B cell (primary cell): ENCODE data around the gene COMT.

Experiments
- EZH2 ChIP-seq: IDR thresholded peaks from 2 replicates; pipeline ENCODE4 v1.6.1; 2012; ENCODE audit warnings: borderline replicate concordance, low read depth, mild to moderate bottlenecking, moderate library complexity, low read length; ENCODE audit not compliant: insufficient read depth, poor library complexity, severe bottlenecking
- TF ChIP-seq, protein P1 (sequence below): fragments of 200-600 bp; IDR thresholded peaks from one replicate; pipeline ENCODE4 v1.8.0; 2022; ENCODE audit warnings: antibody characterized with exemption, mild to moderate bottlenecking

DNA sequence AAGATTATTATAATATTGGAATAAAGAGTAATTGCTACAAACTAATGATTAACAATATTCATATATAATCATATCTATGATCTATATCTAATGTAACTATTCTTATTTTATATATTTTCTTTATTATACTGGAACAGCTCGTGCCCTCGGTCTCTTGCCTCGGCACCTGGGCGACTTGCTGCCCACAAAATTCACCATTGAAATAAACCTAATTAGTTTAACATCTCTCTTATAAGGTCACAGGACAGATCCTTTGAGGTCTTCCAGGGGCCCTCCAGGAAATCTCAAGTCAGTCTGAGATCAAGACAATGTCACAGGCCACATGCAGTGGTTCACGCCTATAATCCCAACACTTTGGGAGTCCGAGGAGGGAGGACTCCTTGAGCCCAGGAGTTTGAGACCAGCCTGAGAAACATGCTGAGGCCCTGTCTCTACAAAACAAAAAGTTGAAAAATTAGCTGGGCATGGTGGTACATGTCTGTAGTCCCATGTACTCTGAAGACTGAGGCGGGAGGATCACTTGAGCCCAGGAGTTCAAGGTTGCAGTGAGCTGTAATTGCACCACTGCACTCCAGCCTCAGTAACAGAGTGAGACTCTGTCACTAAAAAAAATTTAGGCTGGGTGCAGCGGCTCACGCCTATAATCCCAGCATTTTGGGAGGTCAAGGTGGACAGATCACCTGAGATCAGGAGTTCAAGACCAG is 6.6 kb downstream of the COMT start:
- TF ChIP-seq, protein P1, sequence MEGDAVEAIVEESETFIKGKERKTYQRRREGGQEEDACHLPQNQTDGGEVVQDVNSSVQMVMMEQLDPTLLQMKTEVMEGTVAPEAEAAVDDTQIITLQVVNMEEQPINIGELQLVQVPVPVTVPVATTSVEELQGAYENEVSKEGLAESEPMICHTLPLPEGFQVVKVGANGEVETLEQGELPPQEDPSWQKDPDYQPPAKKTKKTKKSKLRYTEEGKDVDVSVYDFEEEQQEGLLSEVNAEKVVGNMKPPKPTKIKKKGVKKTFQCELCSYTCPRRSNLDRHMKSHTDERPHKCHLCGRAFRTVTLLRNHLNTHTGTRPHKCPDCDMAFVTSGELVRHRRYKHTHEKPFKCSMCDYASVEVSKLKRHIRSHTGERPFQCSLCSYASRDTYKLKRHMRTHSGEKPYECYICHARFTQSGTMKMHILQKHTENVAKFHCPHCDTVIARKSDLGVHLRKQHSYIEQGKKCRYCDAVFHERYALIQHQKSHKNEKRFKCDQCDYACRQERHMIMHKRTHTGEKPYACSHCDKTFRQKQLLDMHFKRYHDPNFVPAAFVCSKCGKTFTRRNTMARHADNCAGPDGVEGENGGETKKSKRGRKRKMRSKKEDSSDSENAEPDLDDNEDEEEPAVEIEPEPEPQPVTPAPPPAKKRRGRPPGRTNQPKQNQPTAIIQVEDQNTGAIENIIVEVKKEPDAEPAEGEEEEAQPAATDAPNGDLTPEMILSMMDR, result peak; percentile 61
- TF ChIP-seq EZH2, result no peak
